ENCODE measurements around the gene RUFY3. TPM values are rescaled to one million over a fixed set of nuclear protein-coding genes. Genes with fewer than 3 reads are reported as not detected.
"Not testable (repeated sequence)": the region's sequence is repeated elsewhere in the genome, so short reads cannot be mapped to it uniquely, and the experiment has no call there.

Gene RUFY3
- total RNA-seq, 1 donor from 2014 or later: 74.9 TPM

- Mint-ChIP-seq H3K9me3 (no peaks in the 10 kb centered on the region), H3K36me3 (no peaks in the 10 kb centered on the region), H3K27ac (no peak overlapping the region), H3K4me3 (no peak overlapping the region), H3K4me1 (ENCODE audit: unreplicated experiment) (no peaks in the 10 kb centered on the region), H3K27me3 (peaks cover 4% of the 10 kb centered on the region)
- DNase-seq (ENCODE audit: extremely low spot score, unreplicated experiment): no peak
- no peak for TF ChIP-seq CTCF (conservative IDR thresholded peaks at IDR 0.05)
These were observed 40.8 kb upstream of the RUFY3 start for GRCh38 chr4:70680934-70681333.

GRCh38 chr4:70681704-70682103 lies 40.1 kb upstream of the RUFY3 start:
- TF ChIP-seq CTCF (conservative IDR thresholded peaks at IDR 0.05): no peak
- Mint-ChIP-seq H3K9me3 (no peaks in the 10 kb centered on the region), H3K36me3 (no peaks in the 10 kb centered on the region), H3K4me1 (ENCODE audit: unreplicated experiment) (no peaks in the 10 kb centered on the region), H3K27me3 (peaks cover 4% of the 10 kb centered on the region), H3K27ac (no peak overlapping the region), H3K4me3 (no peak overlapping the region)
- no peak for DNase-seq (ENCODE audit: extremely low spot score, unreplicated experiment)

- H3K27me3 Mint-ChIP-seq; H3K36me3 Mint-ChIP-seq; H3K27ac Mint-ChIP-seq; DNase-seq (ENCODE audit: extremely low spot score, unreplicated experiment); H3K4me1 Mint-ChIP-seq (ENCODE audit: unreplicated experiment); H3K9me3 Mint-ChIP-seq; H3K4me3 Mint-ChIP-seq: not testable (repeated sequence)
These were observed 39.6 kb upstream of the RUFY3 start for GRCh38 chr4:70682142-70682541.

GRCh38 chr4:70687392-70687791 lies 34.4 kb upstream of the RUFY3 start:
- Mint-ChIP-seq H3K27ac (peak overlapping the region; percentile 97), H3K36me3 (peaks cover 12% of the 10 kb centered on the region), H3K4me3 (peak overlapping the region; percentile 95), H3K9me3 (no peaks in the 10 kb centered on the region), H3K27me3 (no peaks in the 10 kb centered on the region), H3K4me1 (ENCODE audit: unreplicated experiment) (peaks cover 25% of the 10 kb centered on the region)
- no peak for DNase-seq (ENCODE audit: extremely low spot score, unreplicated experiment)
- no peak for TF ChIP-seq CTCF (conservative IDR thresholded peaks at IDR 0.05)

- Mint-ChIP-seq H3K4me1 (ENCODE audit: unreplicated experiment) (peaks cover 25% of the 10 kb centered on the region), H3K27me3 (no peaks in the 10 kb centered on the region), H3K9me3 (no peaks in the 10 kb centered on the region), H3K36me3 (peaks cover 12% of the 10 kb centered on the region), H3K27ac (peak within 1 kb of the TSS; percentile 97), H3K4me3 (peak within 1 kb of the TSS; percentile 95)
- DNase-seq (ENCODE audit: extremely low spot score, unreplicated experiment): peak; percentile 96
- TF ChIP-seq CTCF (conservative IDR thresholded peaks at IDR 0.05): peak; percentile 99
These were observed 33.7 kb upstream of the RUFY3 start, which contains the start of gene UTP3 for GRCh38 chr4:70687821-70688794. Gene UTP3, plus strand, starts transcription at chr4:70688532. Its CDS starts 146 bp downstream, at chr4:70688678.

GRCh38 chr4:70688795-70689231 lies 33.0 kb upstream of the RUFY3 start:
- H3K36me3 Mint-ChIP-seq: peaks cover 12% of the 10 kb centered on the region
- H3K27me3 Mint-ChIP-seq: no peaks in the 10 kb centered on the region
- peak overlapping the region; percentile 95 for H3K4me3 Mint-ChIP-seq
- H3K9me3 Mint-ChIP-seq: no peaks in the 10 kb centered on the region
- no peak for DNase-seq (ENCODE audit: extremely low spot score, unreplicated experiment)
- H3K27ac Mint-ChIP-seq: peak overlapping the region; percentile 97
- H3K4me1 Mint-ChIP-seq (ENCODE audit: unreplicated experiment): peaks cover 25% of the 10 kb centered on the region
- no peak for TF ChIP-seq CTCF (conservative IDR thresholded peaks at IDR 0.05)

Measured in type B pancreatic cell (in vitro differentiated cells).